GM19025 (cell line): Measurements from ENCODE around the gene BORA.
"Not testable (repeated sequence)": the region's sequence is repeated elsewhere in the genome, so short reads cannot be mapped to it uniquely, and the experiment has no call there.

Experiments used
- ATAC-seq: cut with Tn5 transposase; IDR thresholded peaks from one replicate; pipeline ENCODE4 v1.9.1; 2021; ENCODE audit warnings: mild to moderate bottlenecking, low read depth, moderate library complexity; ENCODE audit not compliant: unreplicated experiment

Gene BORA

DNA sequence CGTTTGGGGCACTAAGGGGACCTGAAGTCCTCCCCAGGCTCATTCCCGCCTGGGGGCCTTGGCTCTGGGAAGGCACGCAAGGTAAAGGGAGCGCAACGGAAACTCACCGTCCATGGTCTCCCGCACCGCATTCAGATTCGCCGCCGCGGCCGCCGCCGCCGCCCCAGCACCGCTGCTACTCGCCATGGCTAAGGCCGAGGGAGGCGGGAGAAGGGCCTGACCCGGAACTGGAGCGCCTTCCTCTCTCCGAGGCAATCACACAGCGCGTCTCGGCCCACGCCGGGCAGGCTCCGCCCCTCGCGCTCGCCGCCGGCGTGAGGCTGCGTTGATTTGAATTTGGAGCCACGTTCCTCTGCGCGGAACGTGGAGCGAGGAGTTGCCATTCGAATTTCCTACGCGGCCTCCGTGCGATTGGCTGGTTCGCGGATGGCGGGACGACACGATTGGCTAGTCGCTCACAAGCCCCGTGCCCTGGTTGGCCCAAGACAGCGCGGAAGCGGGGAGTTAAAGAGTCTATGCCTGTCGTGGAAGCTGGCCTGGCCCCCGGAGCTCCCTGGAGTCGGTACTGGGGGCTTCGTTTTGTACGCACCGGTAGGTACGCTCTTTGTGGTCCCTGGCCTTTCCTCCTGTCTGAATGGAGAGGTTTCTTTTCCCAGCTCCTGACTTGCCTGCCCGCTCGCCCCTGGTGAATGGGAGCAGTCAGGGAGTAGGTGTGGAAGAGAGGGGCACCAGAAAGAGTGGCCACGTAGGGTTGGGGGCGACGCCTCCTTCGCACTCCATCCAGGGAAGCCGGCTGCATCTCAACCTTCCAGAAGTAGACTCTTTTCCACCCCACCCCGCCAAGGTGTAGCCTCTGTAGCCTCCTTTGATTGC is at the start of gene BORA, which contains the start of gene MZT1:
Gene BORA (plus strand): TSS at position 507 of the 873 bp plus-strand sequence. CDS start 1,018 bp downstream, outside the sequence.
Gene MZT1 (minus strand): TSS at position 213 of the 873 bp plus-strand sequence. CDS start 27 bp downstream, at position 186.
- ATAC-seq = peak; percentile 96

- ATAC-seq = no peak
Observed at GRCh38 chr13:72678312-72678711, 49.4 kb upstream of the BORA start.

DNA sequence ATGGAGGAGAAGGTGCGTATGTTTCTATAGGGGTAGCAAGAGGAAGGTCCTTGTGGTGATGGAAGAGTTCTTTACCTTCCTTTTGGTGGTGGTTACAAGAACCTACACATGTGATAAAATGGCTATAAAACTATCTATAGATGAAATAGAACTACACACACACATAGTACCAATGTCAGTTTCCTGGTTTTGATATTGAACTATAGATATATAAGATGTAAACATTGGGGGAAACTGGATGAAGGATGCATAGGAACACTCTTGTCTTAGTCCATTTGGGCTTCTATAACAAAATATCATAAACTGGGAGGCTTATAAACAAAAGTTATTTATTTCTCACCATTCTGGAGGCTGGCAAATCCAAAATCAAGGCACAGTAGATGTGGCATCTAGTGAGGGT is 47.4 kb upstream of the BORA start:
- ATAC-seq = no peak

DNA sequence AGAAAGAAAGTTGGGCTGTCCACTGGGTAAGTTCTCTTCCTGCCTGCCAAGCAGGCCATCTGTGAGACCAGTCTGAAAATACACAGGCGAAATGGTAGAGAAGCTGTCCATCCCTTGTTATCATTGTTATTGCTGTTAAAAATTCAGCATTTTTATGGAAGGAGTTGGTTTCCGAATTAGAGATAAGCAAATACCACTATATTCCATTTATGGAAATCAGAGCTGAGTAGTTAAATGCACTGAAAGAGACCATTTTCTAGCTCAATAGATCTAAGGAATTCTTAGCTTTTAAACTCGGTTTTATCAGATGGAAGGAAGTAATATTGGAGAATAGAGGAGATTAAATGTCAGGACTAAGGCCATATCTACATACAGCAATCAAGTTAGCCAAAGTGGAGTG is 41.0 kb upstream of the BORA start:
- no peak for ATAC-seq

GRCh38 chr13:72689181-72689696 is 38.5 kb upstream of the BORA start:
- no peak for ATAC-seq

GRCh38 chr13:72692884-72693514 is 34.7 kb upstream of the BORA start:
- no peak for ATAC-seq

GRCh38 chr13:72693832-72694231 is 33.9 kb upstream of the BORA start:
- ATAC-seq = no peak

DNA sequence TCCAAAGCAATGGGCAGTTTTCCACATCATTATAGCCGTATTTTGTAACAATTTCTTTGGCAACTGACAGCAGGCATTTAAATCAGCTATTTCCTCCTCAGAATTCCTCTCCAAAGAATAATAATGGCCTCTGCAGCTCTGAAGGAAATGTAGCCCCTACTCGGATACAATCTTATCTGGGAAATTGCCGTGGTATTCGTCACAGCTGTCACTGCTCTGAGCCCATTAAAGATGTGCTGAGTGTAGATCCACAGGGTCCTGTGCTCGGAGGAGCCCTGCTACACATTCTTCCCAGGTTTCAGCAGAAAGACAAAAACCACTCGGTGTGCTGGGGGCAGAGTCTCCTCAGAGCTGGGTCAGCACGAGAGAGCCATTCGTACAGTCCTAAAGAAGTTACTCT is 33.4 kb upstream of the BORA start:
- no peak for ATAC-seq

DNA sequence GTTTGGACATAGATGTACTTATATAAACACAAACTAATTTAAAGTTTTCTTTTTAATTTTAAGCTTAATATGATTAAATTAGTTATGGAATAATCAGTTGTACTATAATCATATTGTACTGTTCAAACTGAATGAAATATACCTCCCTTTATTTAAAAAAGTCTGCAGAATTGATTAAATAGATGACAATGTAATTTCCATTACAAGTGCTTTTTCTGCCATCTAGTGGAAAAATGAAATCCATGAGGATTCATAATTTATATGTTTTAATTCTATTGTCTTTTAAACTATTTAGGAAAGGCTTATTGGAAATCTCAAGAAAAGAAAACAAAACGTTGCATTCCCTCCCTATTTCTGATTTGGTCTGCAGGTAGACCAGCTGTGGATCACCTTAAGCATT is 31.1 kb upstream of the BORA start:
- ATAC-seq = no peak

GRCh38 chr13:72698164-72698563 is 29.6 kb upstream of the BORA start:
- no peak for ATAC-seq

DNA sequence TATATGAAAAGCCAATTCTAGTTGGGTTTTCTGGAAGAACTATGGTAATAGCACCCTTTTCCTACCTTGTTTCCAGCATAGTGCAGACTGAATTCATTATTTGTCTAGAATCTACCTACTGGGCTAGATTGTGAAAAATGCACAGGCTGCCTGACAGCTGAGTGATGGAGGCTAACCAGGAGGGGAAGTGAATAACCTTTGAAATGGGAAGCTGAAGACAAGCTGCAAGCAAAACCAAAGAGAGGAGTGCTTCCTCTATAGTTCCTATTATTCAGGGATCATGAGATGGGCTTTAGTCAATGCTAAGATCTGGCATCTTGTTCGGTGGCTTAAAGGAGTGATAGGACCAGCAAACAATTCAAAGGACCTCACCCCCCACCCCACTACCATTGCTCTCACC is 27.2 kb upstream of the BORA start:
- ATAC-seq = no peak

- no peak for ATAC-seq
Observed at GRCh38 chr13:72716776-72717175, 10.9 kb upstream of the BORA start.

- not testable (repeated sequence) for ATAC-seq
Observed at GRCh38 chr13:72726185-72726584, 1.5 kb upstream of the BORA start.

DNA sequence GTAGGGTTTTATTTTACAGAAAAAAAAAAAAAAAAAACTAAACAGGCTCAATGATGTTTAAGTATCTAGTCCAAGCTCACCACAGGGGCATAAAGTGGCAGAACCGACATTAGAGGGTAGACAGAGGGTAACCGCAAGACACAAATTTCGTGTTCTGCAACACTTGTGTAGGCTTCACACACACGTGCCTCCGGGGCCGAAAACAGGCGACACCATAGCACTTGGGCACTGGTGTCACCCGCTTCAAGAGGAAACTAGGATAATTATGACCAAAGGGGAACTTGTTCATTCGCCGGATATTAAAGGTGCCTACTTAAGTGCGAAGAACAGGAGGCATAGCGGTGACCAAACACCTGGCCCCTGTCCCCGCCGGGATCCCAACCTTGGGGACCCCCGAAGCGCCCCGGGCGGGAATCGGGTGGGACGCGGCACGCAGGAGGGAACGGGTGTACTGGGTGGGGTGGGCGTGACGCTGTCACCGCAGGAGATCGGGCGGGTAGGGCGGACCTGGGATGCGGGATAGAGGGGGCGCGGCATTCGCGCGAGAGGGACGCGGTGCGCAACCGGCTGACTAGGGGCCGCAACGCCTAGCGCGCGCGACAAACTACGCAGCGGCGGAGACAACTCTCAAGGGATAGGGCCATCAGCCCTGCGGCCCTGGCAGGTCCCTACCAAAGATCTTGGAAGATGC is 852 bp upstream of the BORA start:
- ATAC-seq = peak; percentile 12

GRCh38 chr13:72728290-72728605 is 525 bp downstream of the BORA start:
- ATAC-seq = no peak

GRCh38 chr13:72737033-72737432 is 9.3 kb downstream of the BORA start:
- ATAC-seq = no peak

DNA sequence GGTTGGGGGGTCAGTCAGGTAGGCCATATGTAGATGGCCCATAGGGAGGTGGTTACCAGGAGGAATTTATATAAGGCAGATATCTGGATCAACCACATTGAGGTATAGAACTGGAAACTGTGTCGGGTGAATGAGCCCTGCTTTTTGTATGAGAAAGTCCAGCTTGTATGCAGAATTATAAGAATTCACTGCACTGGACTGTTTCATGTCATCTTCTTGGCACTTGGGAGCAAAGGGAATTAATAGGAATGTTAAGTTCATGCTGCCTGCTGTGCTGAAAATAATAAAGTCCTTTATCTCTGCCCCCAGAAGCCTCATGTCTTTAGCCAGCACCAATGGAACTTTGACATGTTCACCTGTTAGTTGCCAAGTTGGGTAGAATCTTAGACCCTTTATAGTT is 12.3 kb downstream of the BORA start:
- ATAC-seq = no peak

DNA sequence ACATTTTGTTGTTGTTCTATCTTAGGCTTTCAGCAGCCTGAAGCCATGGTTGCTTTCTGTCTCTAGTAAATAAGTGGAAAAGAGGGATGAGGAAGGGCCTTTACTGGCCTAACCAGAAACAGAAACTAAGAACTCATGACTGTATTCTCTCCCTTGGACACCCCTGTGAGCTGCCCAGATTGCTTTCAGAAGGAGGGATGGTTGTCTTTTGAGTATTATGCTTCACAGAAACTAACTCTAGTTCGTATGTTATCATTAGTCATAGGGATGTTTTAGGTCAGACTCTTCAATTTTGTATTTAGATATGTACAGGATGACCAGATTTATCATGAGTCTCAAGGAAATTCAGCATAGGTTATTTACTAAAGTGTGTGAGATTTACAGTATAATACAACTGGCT is 17.5 kb downstream of the BORA start:
- no peak for ATAC-seq

- ATAC-seq = no peak
Observed at GRCh38 chr13:72751220-72751619, 23.5 kb downstream of the BORA start.

- ATAC-seq = no peak
Observed at GRCh38 chr13:72754111-72754510, 26.4 kb downstream of the BORA start.
